ENCODE data around the gene ANK3.

Gene ANK3

GRCh38 chr10:60172363-60172990, 217.2 kb downstream of the ANK3 start:
- DNase-seq (ENCODE audit: low spot score) = no peak

GRCh38 chr10:60171436-60172013, 218.2 kb downstream of the ANK3 start:
- DNase-seq (ENCODE audit: low spot score) = no peak

GRCh38 chr10:60170250-60170649, 219.4 kb downstream of the ANK3 start:
- DNase-seq (ENCODE audit: low spot score) = no peak

GRCh38 chr10:60169111-60169510, 220.6 kb downstream of the ANK3 start:
- no peak for DNase-seq (ENCODE audit: low spot score)

- DNase-seq (ENCODE audit: low spot score) = no peak
These were observed 222.6 kb downstream of the ANK3 start for GRCh38 chr10:60167050-60167449.

- no peak for DNase-seq (ENCODE audit: low spot score)
These were observed 225.9 kb downstream of the ANK3 start for GRCh38 chr10:60163786-60164185.

GRCh38 chr10:60162631-60163030, 227.0 kb downstream of the ANK3 start:
- no peak for DNase-seq (ENCODE audit: low spot score)

GRCh38 chr10:60155943-60156683, 233.6 kb downstream of the ANK3 start:
- no peak for DNase-seq (ENCODE audit: low spot score)

GRCh38 chr10:60155099-60155877, 234.4 kb downstream of the ANK3 start:
- DNase-seq (ENCODE audit: low spot score) = no peak

GRCh38 chr10:60149003-60149402, 240.7 kb downstream of the ANK3 start:
- no peak for DNase-seq (ENCODE audit: low spot score)

- DNase-seq (ENCODE audit: low spot score) = no peak
These were observed 241.3 kb downstream of the ANK3 start for GRCh38 chr10:60148266-60148840.

- DNase-seq (ENCODE audit: low spot score) = no peak
These were observed 242.0 kb downstream of the ANK3 start for GRCh38 chr10:60147576-60148265.

- no peak for DNase-seq (ENCODE audit: low spot score)
These were observed 242.7 kb downstream of the ANK3 start for GRCh38 chr10:60147025-60147424.

GRCh38 chr10:60144099-60144498, 245.6 kb downstream of the ANK3 start:
- no peak for DNase-seq (ENCODE audit: low spot score)

- DNase-seq (ENCODE audit: low spot score) = no peak
These were observed 246.9 kb downstream of the ANK3 start for GRCh38 chr10:60142736-60143135.

GRCh38 chr10:60141896-60142559, 247.6 kb downstream of the ANK3 start:
- no peak for DNase-seq (ENCODE audit: low spot score)

GRCh38 chr10:60140651-60141632, 248.7 kb downstream of the ANK3 start:
- DNase-seq (ENCODE audit: low spot score) = no peak

GRCh38 chr10:60139798-60140566, 249.7 kb downstream of the ANK3 start:
- DNase-seq (ENCODE audit: low spot score) = no peak

GRCh38 chr10:60139290-60139689, 250.4 kb downstream of the ANK3 start:
- no peak for DNase-seq (ENCODE audit: low spot score)

Data from CD4-positive, alpha-beta T cell treated with Interleukin-15 for 4 hours (primary cell).